Measurements from ENCODE around the gene B3GNT7. TPM values are rescaled to one million over a fixed set of nuclear protein-coding genes. Genes with fewer than 3 reads are reported as not detected.

B3GNT7 gene
- total and polyA plus RNA-seq, 2 of the 4 experiments (the other 2 are of a cell fraction) = under 0.01 to 0.03 TPM

DNA sequence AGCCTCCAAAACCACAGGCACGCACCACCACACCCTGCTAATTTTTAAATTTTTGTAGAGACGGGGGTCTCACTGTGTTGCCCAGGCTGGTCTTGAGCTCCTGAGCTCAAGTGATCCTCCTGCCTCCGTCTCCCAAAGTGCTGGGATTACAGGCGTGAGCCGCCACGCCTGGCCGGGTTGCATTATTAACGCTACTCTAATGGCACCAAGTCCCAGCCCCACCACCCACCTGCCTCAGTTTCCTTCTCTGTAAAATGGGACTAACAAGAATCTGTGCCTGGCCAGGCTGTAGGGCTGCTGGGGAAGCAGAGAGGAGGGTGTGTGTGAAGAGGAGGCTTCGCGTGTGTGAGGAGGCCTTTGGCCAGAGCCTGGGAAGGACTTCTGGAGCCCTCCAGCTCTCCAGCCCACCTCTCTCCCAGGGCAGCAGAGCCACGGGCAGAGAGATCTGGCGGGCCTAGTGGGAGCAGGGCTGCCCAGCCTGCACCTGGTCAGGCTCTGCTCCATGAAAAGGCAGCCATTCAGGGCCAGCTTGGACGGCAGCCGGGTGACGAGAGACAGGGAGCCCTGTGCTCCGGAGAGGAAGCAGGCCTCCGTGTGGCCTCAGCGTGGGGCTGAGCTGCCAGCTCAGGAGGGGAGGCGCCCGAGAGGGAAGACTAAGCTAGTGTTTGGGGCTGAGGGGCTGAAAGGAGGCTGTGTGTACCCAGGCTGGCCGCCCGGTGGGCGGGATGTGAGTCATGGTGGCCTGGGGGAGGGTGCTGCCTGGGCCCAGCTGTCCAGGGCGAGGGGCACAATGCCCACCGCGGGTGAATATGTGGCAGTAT lies 7.4 kb upstream of the B3GNT7 start:
- Histone ChIP-seq H3K27ac (ENCODE audit: insufficient read depth, low read length) (no peak overlapping the region), H2BK120ac (ENCODE audit: low read depth, low read length) (peak overlapping the region; percentile 63; the same call in 1 of the 2 replicates), H2AK5ac (ENCODE audit: low read depth, low read length) (peak overlapping the region; percentile 39; the same call in 1 of the 2 replicates), H2BK5ac (ENCODE audit: low read depth, low read length, poor library complexity, severe bottlenecking) (no peak overlapping the region), H3K27me3 (ENCODE audit: control insufficient read depth, insufficient read depth, low read length) (peaks cover 3% of the 10 kb centered on the region; the same call in 1 of the 2 replicates), H3K4me2 (ENCODE audit: low read depth, low read length) (no peak overlapping the region), H2BK15ac (ENCODE audit: low read depth, low read length) (no peak overlapping the region; the same call in 2 of the 3 replicates), H4K8ac (ENCODE audit: low read depth in 2 of 2, low read length in 2 of 2) (peak overlapping the region in 1 of 2 experiments; percentile 80; a peak in 2 of 4 replicates), H2AFZ (replicated peaks; ENCODE audit: low read length, poor library complexity) (peak overlapping the region; percentile 88), H2BK20ac (ENCODE audit: low read depth, low read length) (peak overlapping the region; percentile 63), H3K9me1 (ENCODE audit: insufficient read depth, low read length) (no peaks in the 10 kb centered on the region), H3K9me3 (ENCODE audit: control insufficient read depth, insufficient read depth, low read length) (peaks cover 4% of the 10 kb centered on the region), H3K4me3 (ENCODE audit: insufficient read depth, low read depth, low read length) (no peak overlapping the region), H4K20me1 (ENCODE audit: insufficient read depth, low read length) (no peaks in the 10 kb centered on the region; the same call in 1 of the 2 replicates), H4K91ac (ENCODE audit: insufficient read depth, low read depth, low read length) (peak overlapping the region; percentile 73), H2AK9ac (replicated peaks; ENCODE audit: low read depth, low read length, poor library complexity) (peak overlapping the region; percentile 75), H3K36me3 (ENCODE audit: control insufficient read depth, insufficient read depth, low read length) (no peaks in the 10 kb centered on the region), H3K9ac (ENCODE audit: low read depth, low read length) (no peak overlapping the region; the same call in 1 of the 2 replicates), H3K79me1 (ENCODE audit: low read depth in 1 of 2, low read length in 2 of 2) (no peaks in the 10 kb centered on the region), H3K4me1 (ENCODE audit: control insufficient read depth, insufficient read depth, low read length) (peaks cover 9% of the 10 kb centered on the region), H3K56ac (ENCODE audit: extremely low read depth, insufficient read depth, low read length) (no peak overlapping the region), H3K14ac (replicated peaks; ENCODE audit: low read depth, low read length) (peak overlapping the region; percentile 19), H3K23ac (ENCODE audit: low read depth, low read length) (no peak overlapping the region), H4K5ac (ENCODE audit: low read depth, low read length) (peak overlapping the region; percentile 58), H3K4ac (ENCODE audit: low read depth, low read length) (peak overlapping the region; percentile 74), H3K18ac (ENCODE audit: low read depth, low read length) (0 out of 2 replicates have a peak overlapping the region, but pooled peaks have one; percentile 11)
- ChIA-PET POLR2A (ENCODE audit: unreplicated experiment) (interaction anchor here (0.5 kb wide), 1 partner anchor 76 kb away, joined by 6 read pairs; the partner anchor contains the start of gene NCL), CTCF (no interaction called here)
- no TSS peak for BruUV-seq (replicated peaks)
- intact Hi-C loops (cut with micrococcal nuclease) (no loop called here), in situ Hi-C loops (cut with MboI; ENCODE audit: low sequenced_read_pairs) (no loop called here), dilution Hi-C loops (cut with HindIII; ENCODE audit: low sequenced_read_pairs, unreplicated experiment) (no loop called here)
- TF ChIP-seq, protein P1, sequence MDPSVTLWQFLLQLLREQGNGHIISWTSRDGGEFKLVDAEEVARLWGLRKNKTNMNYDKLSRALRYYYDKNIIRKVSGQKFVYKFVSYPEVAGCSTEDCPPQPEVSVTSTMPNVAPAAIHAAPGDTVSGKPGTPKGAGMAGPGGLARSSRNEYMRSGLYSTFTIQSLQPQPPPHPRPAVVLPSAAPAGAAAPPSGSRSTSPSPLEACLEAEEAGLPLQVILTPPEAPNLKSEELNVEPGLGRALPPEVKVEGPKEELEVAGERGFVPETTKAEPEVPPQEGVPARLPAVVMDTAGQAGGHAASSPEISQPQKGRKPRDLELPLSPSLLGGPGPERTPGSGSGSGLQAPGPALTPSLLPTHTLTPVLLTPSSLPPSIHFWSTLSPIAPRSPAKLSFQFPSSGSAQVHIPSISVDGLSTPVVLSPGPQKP (IDR thresholded peaks at IDR 0.05; ENCODE audit: borderline replicate concordance, low read depth, low read length) = no peak
- TF ChIP-seq RCOR1 (IDR thresholded peaks at IDR 0.05; ENCODE audit: insufficient replicate concordance, low read length) (no peak), RAD21 (IDR thresholded peaks at IDR 0.05; ENCODE audit: low read length) (0 out of 2 replicates have a peak, but pooled peaks have one; percentile 4), SMC3 (IDR thresholded peaks at IDR 0.05; ENCODE audit: low read depth, low read length) (no peak)
- TF ChIP-seq, protein P2, sequence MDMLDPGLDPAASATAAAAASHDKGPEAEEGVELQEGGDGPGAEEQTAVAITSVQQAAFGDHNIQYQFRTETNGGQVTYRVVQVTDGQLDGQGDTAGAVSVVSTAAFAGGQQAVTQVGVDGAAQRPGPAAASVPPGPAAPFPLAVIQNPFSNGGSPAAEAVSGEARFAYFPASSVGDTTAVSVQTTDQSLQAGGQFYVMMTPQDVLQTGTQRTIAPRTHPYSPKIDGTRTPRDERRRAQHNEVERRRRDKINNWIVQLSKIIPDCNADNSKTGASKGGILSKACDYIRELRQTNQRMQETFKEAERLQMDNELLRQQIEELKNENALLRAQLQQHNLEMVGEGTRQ (IDR thresholded peaks at IDR 0.05; ENCODE audit: low read depth, low read length) = no peak
- DNase-seq (peak; percentile 56), ATAC-seq (ENCODE audit: low read depth) (peak; percentile 80)
- WGBS, 2 experiments (ENCODE audit: extremely low coverage in 2 of 2, insufficient read length in 1 of 2) = 43% methylated on average over 8 of the region's 26 CpGs; no CpG with 5 or more reads in 1 of the 2 experiments

All from IMR-90 (cell line).